GM18909 (cell line): ENCODE measurements around the gene ITGA3.

Experiments used
- ATAC-seq: cut with Tn5 transposase; IDR thresholded peaks from one replicate; pipeline ENCODE4 v1.9.1; 2021; ENCODE audit warnings: mild to moderate bottlenecking; ENCODE audit not compliant: unreplicated experiment, poor library complexity

The ITGA3 gene

DNA sequence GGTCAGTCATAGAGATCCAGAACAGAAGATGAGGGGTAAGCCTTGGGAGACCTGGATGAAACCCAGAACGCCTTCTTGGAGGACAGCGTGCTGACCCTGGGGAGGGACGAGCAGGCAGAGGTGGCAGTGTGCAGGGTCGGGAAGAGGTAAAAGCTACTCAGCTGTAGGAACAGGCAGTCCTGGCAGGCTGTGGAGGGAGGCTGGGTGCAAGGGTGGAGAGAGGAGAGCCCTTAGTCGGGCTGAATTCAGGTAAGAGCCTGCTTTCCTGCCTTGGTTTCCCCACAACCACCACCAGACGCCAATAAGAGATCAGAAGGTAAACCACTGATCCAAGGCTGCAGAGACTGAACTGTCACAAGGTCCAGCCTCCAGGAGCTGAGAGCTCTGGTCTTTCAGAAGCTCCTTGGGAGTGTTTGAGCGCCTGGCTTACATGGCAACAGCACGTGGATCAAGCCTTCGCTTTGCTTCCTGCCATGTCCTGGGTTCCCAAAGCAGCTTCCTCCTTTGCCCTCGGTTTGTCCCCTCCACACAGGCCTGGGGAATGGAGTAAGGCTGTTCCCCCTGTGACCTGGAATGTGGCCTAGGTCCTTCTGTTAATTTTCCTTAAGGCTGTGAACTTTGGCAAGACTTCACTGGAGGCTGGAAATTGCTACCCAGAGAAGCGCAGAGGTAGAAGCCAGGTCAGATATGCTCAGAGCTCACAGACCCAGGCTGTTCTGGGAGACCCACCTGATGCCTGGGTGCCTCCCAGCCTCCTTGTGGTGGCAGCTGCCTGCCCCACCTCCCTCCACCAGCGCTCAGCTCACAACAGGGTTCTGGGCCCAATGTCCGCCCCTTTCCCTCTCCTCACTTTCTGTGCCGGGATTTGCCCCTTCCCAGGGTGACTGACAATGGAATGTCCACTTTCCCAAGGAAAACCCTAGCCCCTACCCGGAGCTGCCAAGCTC lies 35.3 kb downstream of the ITGA3 start:
- ATAC-seq = no peak

DNA sequence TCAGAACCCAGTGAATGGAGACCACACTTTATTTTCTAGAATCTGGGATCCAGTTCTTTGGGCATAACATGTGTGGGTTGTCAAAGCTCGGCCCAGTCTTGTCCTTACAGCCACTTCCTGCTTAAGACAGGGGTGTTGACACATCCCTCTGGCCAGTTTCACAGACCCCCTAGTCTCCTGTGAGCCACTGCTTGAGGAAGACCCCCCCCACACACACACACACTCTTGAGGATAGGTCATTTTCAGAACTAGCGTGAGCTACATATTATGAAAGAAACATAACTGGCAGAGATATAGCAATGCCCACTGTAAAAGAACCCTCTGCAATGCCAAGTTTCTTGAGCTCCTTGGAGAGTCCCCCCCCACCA lies 36.0 kb downstream of the ITGA3 start:
- ATAC-seq = no peak

DNA sequence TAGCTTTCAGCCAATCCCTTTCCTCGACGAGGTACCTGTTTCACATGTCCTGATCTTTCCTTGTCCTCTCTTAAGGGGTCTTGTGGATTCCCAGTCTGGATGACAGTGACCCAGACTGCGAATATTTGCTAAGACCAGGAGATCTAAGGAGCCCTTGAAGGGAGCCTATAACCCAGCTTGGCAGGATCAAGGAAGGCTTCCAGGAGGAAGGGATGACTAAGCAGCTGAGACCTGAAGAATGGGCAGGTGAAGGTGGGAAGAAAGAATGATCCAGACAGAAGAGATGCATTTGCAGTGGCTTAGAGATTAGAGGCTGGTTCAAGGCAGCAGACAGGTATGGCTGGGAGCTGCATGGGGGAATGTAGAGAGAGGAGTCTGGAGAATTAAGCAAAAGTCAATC lies 37.3 kb downstream of the ITGA3 start:
- no peak for ATAC-seq

DNA sequence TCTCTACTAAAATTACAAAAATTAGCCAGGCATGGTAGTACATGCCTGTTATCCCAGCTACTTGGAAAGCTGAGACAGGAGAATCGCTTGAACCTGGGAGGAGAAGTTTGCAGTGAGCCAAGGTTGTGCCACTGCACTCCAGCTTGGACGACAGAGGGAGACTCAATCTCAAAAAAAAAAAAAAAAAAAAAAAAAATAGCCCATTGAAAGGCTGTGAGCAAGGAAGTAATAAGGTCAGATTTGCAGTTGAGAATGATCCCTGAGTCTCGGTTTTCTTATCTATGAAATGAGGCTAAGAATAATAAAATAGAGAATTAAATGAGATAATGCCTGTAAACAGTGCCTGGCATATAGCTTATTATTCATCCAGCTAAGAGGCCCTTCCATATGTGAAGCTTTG lies 37.9 kb downstream of the ITGA3 start:
- no peak for ATAC-seq

DNA sequence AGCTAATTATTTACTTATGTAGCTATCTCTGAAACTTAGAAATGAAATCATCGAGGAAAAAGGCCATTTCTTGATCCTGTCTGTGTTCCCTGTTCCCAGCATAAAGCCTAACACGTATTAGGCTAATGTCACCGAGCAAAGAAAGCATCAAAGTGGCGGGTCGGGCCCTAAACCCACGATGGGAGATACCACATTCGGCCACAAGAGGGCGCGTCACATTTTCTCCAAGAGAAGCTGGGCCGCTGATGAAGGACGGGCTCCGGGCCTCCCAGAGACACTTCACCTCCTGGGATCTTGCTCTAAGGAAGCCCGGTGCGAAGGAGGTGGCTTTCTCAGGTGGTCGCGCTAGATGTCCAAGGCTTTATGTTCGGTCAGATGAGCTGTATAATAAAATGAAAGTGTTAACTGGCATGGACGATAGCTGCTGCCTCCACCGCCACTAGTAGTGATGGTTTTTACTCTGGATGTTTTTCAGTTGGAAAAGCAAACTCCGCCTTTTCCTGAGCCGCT lies 38.4 kb downstream of the ITGA3 start:
- ATAC-seq = peak; percentile 45

DNA sequence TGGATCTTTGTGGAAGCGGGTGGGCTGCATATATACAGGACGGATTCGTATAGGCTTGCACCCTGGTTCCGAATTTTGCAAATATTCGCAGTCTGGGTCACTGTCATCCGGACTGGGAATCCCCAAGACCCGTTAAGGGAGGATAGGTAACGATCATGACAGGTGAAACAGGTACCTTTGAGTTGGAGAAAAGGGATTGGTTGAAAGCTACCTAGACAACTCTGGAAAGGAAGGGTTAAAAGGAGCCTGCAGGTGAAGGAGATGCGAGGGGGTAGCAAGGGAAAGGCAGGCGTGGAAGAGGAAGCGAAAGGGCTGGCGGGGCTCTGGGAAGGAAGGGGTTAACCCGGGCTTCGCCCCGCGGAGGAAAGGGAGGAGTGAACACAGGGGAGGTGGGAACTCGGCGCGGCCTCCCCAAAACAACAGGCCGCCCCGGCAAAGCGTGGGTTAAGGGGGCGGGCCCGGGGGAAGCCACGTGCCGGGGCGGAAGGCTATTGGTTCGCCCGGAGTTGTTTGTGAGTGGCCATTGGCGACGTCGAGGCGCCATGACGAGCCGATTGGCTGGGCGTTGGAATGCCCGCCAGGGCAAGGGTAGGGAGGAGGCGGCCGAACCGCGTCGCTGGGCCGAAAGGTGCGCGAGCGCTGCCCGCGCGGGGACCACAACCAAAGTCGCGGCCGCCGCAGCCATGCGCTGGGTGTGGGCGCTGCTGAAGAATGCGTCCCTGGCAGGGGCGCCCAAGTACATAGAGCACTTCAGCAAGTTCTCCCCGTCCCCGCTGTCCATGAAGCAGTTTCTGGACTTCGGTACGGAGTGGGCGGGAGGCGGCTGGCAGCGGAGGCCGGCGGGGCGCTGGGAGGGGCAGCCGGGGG lies 39.1 kb downstream of the ITGA3 start, which contains the start of gene PDK2:
PDK2 (plus strand) TSS at position 599 of the 867 bp plus-strand sequence; CDS start at position 684, 85 bp downstream.
- ATAC-seq = peak; percentile 86

DNA sequence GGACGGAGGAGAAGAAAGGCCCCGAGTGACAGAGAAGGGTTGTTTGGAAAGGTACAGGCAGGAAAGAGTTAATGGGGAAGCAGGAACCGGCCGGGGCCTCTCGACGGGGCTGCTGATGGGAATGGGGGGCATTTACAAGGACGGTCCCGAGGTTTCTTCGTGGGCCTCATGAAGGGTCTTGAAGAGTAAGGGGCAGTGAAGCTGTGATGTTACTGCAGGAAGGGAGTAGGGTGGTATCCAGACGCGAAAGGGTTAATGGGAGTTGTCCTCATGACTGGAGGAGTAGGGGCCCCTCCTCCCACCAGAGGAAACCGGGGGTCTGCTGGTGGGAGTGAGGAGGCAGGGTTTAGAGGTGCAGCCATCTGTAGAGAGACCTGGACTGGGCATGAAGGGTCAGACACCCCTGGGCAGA lies 39.7 kb downstream of the ITGA3 start:
- ATAC-seq = no peak

DNA sequence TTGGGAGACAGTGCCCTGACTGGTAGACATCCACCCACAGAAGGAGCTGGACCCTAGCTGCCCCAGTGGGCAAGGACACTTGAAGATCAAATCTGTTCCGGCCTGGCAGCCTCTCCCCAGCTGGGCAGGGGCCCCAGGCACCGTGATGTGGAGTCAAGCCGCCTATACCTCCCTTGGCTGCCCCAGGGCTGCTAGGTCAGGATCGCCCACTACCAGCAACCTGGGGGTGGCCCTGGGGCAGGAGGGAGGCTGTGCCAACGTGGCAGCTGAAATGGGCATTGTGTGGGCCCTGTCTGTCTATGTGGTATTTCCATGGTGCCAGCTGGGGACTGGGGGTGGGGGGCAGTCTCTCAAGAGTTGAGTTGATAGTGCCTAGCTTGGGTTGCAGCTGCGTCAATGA lies 40.2 kb downstream of the ITGA3 start:
- no peak for ATAC-seq

DNA sequence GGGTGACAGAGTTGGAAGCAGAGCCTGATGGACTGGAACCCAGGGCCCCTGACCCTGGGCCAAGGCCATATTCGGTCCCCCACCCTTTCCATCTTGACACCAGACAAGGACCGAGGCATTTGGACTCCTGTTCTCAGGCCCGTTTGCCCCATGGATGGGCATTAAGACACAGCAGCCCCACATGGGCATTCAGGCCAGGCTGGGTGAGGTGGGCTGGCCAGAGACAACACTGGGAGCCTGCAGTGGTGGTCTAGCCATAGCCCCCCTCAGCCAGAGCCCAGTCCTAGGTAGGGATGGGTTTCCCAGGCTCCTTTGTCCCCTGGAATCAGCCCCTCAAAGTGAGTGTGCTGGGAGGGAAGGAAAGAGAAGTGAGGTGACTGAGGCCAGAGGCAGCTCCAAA lies 40.8 kb downstream of the ITGA3 start:
- no peak for ATAC-seq

DNA sequence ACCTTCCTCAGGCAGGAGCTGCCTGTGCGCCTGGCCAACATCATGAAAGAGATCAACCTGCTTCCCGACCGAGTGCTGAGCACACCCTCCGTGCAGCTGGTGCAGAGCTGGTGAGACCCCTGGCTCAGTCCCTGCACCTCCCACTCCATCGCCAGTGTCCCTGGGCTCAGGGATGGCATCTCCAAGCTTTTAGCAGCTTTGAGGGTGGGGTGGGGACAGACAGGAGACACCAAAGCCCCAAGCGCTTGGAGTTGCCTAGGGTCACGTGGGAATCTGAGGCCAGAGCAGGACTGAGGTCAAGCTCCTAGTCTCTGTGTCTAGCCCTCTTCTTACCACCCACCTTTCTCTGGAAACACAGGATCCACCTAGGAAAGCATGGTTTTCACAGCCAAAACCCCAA lies 41.5 kb downstream of the ITGA3 start:
- ATAC-seq = no peak

DNA sequence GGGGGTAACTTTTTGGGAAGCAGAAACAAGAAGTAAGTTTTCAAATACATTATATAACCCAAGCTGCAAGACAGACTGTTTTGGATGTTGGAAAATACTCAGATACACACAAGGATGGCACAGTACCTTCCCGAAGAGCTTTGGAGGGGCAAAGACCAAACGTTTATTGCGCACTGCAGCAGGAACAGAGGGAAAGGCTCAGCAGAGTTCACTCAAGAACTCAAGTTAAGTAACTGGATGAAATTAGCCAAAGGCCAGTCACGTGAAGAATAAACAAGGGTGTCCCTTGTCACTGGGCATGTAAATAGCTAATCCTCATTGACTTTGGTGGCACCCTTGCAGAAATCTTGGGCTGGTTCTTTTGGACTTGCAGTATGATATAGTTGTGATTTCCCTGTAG lies 42.0 kb downstream of the ITGA3 start:
- ATAC-seq = no peak

DNA sequence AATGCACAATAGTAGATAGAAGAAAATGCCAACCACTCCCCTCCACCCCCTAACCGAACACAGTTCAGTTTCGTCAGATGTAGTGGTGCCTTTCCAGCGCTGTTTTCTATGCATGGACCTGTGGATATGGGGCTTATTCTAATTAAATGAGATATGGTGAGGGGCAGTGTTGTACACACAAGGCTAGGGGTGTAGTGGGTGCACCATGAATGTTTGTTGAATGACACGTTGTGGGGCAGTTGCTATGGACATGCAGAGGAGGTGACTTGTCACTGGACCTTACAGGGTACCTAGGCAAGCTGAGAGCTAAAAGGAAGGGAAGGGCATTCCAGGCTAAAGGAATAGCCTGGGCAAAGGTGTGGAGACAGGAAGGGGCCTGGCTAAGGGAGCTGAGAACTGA lies 42.7 kb downstream of the ITGA3 start:
- ATAC-seq = no peak

DNA sequence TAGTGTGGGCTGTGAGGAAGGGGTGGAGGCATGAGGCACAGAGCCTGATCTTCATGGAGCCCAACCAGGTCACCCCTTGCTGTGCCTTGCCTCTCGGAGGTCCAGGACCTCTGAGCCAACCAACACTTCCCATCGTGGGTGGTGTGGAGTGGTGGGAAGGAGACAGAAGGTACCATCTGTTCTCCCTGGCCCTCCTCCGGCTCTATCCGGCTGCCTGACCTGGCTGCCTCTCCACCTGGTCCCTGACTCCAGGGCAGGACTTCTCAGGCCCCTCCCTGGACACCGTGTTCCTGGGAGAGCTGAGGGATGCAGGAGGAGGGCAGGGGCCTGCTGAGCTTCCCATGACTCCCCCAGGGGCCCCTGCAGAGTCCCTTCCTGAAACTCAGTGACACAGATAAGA lies 43.1 kb downstream of the ITGA3 start:
- no peak for ATAC-seq

DNA sequence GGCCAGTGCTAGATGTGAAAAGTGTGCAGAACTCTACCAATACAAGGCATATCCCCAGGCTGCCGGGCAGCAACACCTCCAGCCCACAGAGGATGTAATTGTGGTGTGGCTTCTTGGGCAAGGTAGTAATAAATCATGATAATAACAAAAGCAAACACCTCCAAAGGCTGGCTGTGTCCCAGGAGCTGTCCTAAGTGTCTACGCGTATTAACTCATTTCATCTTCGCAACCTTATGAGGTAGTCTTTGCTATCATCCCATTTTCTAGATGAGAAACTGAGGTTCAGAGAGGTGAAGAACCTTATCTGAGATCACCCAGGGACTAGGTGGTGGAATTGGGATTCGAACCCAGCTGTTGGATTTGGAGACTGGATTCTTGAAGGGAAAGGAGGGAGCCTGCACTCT lies 44.6 kb downstream of the ITGA3 start:
- ATAC-seq = no peak

DNA sequence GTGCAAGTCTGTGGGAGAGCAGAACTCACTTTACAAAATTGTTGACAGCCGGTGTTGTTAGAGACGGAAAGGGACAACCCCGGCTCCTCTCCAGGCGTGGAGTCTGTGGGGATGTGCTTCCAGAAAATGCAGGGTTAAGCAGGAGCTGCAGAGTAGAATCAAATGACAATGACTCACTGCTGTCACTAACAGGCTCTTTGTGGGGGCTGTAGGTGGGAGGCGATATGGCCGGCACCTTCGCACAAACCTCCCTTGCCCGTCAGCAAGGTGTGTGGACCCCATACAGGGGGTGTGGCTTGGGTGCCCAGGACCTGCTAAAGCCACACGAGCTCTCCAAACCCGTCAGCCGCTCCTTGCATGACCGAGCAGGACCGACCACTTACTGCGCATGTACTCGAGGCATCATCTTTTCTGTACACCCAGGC lies 45.0 kb downstream of the ITGA3 start:
- no peak for ATAC-seq

DNA sequence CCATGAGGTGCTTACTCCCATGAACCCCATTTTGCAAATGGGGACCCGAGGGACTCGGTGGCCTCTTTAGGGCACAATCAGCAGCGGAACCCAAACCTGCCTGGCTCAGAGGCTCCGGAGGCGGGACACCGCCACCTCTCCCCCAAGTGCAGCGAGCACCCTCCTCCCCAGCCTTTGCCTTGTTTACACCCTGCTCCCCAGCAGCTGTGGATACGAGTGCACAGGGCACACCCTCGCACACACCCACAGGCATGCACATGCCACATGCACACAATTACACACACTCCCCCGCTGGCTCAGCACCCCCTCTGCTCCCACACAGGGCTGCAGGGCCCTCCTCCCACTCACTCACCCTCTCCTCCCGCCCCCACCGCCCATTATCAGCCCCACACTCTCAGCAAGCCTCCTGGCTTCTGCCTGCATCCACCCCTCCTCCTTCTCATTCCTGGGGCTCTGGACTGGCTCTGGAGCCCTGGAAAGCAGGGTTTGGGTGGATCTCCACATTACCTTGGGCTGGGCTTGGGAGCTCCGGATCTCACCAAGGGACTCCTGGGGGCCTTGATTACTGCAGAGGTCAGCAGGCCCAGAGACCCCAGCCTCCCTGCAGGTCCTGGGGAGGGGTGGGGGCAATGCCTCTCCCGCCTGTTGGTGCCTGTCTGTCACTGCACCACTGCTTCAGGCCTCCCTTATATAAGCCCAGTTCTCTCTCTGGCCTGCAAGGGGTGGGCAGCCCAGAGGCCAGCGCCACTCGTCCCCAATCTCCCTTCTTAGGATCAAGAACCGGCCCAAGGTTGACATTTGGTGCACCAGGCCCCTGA lies 45.6 kb downstream of the ITGA3 start:
- ATAC-seq = no peak

DNA sequence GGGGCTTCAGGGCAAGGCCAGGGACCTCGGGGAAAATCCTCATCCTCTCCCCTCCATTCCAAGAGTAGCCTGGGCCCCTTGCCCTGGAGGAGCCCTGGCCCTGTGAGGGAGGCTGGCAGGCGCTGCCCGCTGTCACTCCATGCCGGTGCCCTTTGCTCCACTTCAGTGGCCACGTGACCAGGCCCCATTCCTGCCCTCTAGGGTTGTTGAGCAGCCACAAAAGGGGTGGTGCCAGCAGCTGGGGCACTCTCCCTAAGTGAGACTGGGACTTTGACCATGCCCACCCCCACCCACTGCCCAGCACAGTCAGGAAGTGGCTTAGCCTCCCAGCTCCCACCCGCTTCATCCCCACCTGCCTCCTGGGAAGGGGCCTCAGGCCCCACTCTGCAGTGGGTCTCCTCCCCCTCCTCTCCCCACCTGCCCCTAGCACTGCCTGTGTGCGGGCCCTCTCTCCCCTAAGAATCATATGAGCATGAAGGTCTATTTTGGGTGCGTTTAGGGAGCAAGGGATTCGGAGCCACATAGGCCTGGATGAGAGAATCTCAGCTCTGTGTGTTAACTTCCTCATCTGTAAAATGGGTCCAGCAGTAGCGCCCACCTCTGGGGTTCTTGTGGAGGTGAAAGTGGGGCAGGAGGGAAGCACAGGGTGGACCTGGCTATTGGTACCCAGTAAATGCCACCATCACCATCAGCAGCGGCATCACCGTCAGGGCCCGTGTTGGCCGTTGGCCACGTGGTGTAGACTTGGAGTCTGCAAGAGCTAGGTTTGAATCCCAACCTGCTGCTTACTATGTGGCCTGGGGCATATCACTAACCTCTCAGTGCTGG lies 46.5 kb downstream of the ITGA3 start:
- no peak for ATAC-seq

DNA sequence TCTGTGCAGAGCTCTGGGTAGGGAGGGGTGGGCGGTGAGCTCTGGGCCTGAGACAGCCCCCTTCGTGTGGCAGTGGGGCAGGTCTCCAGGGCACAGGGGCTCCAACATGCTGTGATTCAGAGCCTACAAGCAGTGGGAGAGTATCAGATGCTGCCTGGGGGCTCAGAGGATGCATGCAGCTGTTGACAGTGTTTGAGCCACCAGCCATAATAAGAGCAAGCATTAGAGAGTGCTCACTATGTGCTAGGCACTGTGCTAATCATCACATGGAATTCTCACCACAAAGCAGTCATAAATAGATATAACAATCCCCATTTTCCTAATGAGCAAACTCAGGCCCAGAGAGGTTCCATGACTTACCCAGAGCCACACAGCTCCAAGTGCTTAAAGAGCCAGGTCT lies 47.3 kb downstream of the ITGA3 start:
- no peak for ATAC-seq

DNA sequence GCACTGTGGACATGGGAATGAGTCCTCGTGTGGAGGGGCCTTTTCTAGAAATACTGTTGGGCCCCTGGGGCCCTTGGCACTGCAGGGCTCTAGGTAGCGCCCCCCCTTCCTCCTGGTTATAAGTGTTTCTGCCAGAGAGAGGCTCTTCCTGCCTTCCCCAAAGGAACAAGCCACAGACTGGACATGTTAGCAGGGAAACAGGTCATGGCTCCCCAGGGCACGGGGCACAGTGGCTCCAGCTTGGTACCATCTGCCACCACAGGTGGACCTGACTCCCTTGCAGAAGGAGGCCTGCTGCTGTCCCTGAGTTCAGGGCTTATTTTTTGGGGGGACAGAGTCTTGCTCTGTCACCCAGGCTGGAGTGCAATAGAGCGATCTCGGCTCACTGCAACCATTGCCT lies 48.0 kb downstream of the ITGA3 start:
- no peak for ATAC-seq
